ENCODE results near the gene AGAP1. TPM values are rescaled to one million over a fixed set of nuclear protein-coding genes. Genes with fewer than 3 reads are reported as not detected.
A peak's percentile ranks its signal among the peaks of the same experiment; 100 is the strongest.

Gene AGAP1
- total RNA-seq, 4 donors from 2014 or later: 5.3 to 30.6 (median 19.2) TPM

GRCh38 chr2:235857598-235857997 lies 363.8 kb downstream of the AGAP1 start:
- no peak for DNase-seq
- no peaks in the 10 kb centered on the region for H3K27me3 ChIP-seq
- intact Hi-C loops (cut with DNase I; ENCODE audit: low total_unique reads): no loop called here
- no peak overlapping the region for H3K4me3 ChIP-seq
- H3K36me3 ChIP-seq: no peaks in the 10 kb centered on the region
- TF ChIP-seq, protein P1, sequence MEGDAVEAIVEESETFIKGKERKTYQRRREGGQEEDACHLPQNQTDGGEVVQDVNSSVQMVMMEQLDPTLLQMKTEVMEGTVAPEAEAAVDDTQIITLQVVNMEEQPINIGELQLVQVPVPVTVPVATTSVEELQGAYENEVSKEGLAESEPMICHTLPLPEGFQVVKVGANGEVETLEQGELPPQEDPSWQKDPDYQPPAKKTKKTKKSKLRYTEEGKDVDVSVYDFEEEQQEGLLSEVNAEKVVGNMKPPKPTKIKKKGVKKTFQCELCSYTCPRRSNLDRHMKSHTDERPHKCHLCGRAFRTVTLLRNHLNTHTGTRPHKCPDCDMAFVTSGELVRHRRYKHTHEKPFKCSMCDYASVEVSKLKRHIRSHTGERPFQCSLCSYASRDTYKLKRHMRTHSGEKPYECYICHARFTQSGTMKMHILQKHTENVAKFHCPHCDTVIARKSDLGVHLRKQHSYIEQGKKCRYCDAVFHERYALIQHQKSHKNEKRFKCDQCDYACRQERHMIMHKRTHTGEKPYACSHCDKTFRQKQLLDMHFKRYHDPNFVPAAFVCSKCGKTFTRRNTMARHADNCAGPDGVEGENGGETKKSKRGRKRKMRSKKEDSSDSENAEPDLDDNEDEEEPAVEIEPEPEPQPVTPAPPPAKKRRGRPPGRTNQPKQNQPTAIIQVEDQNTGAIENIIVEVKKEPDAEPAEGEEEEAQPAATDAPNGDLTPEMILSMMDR (IDR thresholded peaks at IDR 0.05): no peak
- TF ChIP-seq POLR2A (IDR thresholded peaks at IDR 0.05): no peak
- H3K9me3 ChIP-seq: no peaks in the 10 kb centered on the region
- H3K27ac ChIP-seq: no peak overlapping the region
- no peaks in the 10 kb centered on the region for H3K4me1 ChIP-seq

GRCh38 chr2:235858881-235859280 lies 365.0 kb downstream of the AGAP1 start:
- Histone ChIP-seq H3K9me3 (no peaks in the 10 kb centered on the region), H3K27me3 (no peaks in the 10 kb centered on the region), H3K27ac (no peak overlapping the region), H3K4me1 (no peaks in the 10 kb centered on the region), H3K36me3 (no peaks in the 10 kb centered on the region), H3K4me3 (no peak overlapping the region)
- DNase-seq: no peak
- no peak for TF ChIP-seq POLR2A (IDR thresholded peaks at IDR 0.05)
- TF ChIP-seq, protein P1 (IDR thresholded peaks at IDR 0.05): no peak
- intact Hi-C loops (cut with DNase I; ENCODE audit: low total_unique reads): no loop called here

GRCh38 chr2:235859651-235860050 lies 365.8 kb downstream of the AGAP1 start:
- DNase-seq: no peak
- Histone ChIP-seq H3K27me3 (no peaks in the 10 kb centered on the region), H3K36me3 (no peaks in the 10 kb centered on the region), H3K4me3 (no peak overlapping the region), H3K27ac (peak overlapping the region in 1 of 2 donors; percentile 34), H3K9me3 (no peaks in the 10 kb centered on the region), H3K4me1 (no peaks in the 10 kb centered on the region)
- intact Hi-C loops (cut with DNase I; ENCODE audit: low total_unique reads): no loop called here
- TF ChIP-seq POLR2A (IDR thresholded peaks at IDR 0.05): no peak
- TF ChIP-seq, protein P1 (IDR thresholded peaks at IDR 0.05): no peak

DNA sequence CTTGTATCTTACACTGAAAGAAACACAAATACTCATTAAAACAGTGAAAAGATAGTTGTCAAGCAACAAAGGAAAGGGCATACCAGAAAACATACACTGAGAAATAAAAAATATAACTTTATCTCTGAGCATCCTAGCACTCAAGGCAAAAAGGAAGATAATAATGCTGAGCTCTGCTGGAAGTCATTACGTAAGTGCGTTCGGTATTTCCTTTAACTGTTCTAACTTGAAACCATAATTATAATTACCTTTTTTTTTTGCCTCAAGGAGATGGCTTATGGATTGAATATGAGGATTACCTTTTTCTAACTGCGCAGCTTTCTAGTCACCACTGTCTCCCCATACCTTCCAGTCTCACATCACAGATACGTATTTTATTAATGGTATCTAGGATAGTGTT lies 366.3 kb downstream of the AGAP1 start:
- Histone ChIP-seq H3K27ac (peak overlapping the region in 1 of 2 donors; percentile 34), H3K4me1 (no peaks in the 10 kb centered on the region), H3K9me3 (no peaks in the 10 kb centered on the region), H3K4me3 (no peak overlapping the region), H3K27me3 (no peaks in the 10 kb centered on the region), H3K36me3 (no peaks in the 10 kb centered on the region)
- intact Hi-C loops (cut with DNase I; ENCODE audit: low total_unique reads): no loop called here
- no peak for DNase-seq
- no peak for TF ChIP-seq POLR2A (IDR thresholded peaks at IDR 0.05)
- TF ChIP-seq, protein P1 (IDR thresholded peaks at IDR 0.05): no peak

DNA sequence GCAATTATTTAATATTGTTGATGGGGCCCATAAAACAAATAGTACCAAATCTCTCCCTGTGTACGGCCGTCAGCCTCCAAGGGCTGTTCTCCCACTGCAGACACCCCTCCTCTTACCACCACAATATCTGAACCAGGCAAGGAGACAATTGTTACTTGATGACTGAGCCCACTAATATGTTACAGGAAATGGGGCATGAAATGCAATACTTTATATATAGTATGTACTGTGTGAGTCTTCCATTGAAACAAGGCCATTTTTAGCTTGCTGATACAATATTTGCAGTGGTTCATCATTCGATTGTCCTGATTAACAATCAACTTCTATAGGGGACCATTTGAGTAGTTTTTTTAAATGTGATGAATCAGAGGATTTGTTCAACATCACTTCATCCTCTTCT lies 367.0 kb downstream of the AGAP1 start:
- intact Hi-C loops (cut with DNase I; ENCODE audit: low total_unique reads): no loop called here
- Histone ChIP-seq H3K4me1 (no peaks in the 10 kb centered on the region), H3K27me3 (no peaks in the 10 kb centered on the region), H3K4me3 (no peak overlapping the region), H3K36me3 (no peaks in the 10 kb centered on the region), H3K27ac (no peak overlapping the region), H3K9me3 (no peaks in the 10 kb centered on the region)
- no peak for DNase-seq
- no peak for TF ChIP-seq POLR2A (IDR thresholded peaks at IDR 0.05)
- TF ChIP-seq, protein P1 (IDR thresholded peaks at IDR 0.05): no peak

Data from uterus (tissue), 4 donors.